Neural cell (in vitro differentiated cells): ENCODE data around the gene TBC1D30.
A peak's percentile ranks its signal among the peaks of the same experiment; 100 is the strongest.

ENCODE experiments used
- EZH2 ChIP-seq: fragments of 200-600, 300-800 bp; shearing (Covaris generic), sonication (generic); IDR thresholded peaks from 2 replicates; pipeline ENCODE4 v1.6.1; 2014; ENCODE audit warnings: antibody characterized with exemption, low read length, borderline replicate concordance, mild to moderate bottlenecking; ENCODE audit not compliant: insufficient read depth, poor library complexity, severe bottlenecking
- RAD21 ChIP-seq: fragments of 450-650 bp; conservative IDR thresholded peaks from 2 replicates; pipeline ENCODE4 v1.6.1; 2014; ENCODE audit warnings: antibody characterized with exemption, mild to moderate bottlenecking, moderate library complexity
- TF ChIP-seq, protein P1 (sequence below): fragments of 450-650 bp; IDR thresholded peaks from 2 replicates; pipeline ENCODE4 v1.5.1; 2014; ENCODE audit warnings: antibody characterized with exemption, mild to moderate bottlenecking, moderate library complexity; ENCODE audit not compliant: poor library complexity, severe bottlenecking
- TF ChIP-seq, protein P2 (sequence below): IDR thresholded peaks from 2 replicates; pipeline ENCODE4 v1.6.1; 2012; ENCODE audit warnings: borderline replicate concordance

DNA sequence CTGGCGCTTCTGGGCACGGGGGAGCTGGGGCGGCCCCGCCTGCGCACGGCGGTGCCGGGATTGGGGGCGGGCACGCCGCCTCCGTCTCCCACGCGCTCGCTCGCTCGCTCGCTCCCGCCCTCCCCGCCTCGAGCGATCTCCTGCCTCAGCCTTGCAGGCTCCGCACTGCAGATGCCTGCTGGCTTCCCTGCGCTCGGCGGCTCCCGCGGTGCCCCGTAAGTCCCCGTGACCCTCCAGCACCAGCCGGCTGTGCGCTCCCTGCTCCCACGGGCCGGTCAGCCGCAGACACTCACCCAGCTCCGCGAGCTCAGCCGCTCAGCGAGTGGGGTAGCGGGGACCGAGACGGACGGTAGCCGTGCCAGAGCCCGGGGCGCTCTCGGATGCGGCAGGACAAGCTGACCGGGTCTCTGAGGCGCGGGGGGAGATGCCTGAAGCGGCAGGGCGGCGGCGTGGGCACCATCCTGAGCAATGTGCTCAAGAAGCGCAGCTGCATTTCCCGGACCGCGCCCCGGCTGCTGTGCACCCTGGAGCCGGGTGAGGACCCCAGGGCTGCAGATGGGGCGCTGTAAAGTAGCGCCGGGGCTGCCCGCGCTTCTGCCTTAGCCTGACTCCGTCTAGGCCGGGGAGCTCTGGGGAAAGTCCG, at the start of gene TBC1D30:
- TF ChIP-seq EZH2 = no peak
- TF ChIP-seq, protein P1, sequence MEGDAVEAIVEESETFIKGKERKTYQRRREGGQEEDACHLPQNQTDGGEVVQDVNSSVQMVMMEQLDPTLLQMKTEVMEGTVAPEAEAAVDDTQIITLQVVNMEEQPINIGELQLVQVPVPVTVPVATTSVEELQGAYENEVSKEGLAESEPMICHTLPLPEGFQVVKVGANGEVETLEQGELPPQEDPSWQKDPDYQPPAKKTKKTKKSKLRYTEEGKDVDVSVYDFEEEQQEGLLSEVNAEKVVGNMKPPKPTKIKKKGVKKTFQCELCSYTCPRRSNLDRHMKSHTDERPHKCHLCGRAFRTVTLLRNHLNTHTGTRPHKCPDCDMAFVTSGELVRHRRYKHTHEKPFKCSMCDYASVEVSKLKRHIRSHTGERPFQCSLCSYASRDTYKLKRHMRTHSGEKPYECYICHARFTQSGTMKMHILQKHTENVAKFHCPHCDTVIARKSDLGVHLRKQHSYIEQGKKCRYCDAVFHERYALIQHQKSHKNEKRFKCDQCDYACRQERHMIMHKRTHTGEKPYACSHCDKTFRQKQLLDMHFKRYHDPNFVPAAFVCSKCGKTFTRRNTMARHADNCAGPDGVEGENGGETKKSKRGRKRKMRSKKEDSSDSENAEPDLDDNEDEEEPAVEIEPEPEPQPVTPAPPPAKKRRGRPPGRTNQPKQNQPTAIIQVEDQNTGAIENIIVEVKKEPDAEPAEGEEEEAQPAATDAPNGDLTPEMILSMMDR = no peak
- peak; percentile 26 for TF ChIP-seq RAD21
- TF ChIP-seq, protein P2, sequence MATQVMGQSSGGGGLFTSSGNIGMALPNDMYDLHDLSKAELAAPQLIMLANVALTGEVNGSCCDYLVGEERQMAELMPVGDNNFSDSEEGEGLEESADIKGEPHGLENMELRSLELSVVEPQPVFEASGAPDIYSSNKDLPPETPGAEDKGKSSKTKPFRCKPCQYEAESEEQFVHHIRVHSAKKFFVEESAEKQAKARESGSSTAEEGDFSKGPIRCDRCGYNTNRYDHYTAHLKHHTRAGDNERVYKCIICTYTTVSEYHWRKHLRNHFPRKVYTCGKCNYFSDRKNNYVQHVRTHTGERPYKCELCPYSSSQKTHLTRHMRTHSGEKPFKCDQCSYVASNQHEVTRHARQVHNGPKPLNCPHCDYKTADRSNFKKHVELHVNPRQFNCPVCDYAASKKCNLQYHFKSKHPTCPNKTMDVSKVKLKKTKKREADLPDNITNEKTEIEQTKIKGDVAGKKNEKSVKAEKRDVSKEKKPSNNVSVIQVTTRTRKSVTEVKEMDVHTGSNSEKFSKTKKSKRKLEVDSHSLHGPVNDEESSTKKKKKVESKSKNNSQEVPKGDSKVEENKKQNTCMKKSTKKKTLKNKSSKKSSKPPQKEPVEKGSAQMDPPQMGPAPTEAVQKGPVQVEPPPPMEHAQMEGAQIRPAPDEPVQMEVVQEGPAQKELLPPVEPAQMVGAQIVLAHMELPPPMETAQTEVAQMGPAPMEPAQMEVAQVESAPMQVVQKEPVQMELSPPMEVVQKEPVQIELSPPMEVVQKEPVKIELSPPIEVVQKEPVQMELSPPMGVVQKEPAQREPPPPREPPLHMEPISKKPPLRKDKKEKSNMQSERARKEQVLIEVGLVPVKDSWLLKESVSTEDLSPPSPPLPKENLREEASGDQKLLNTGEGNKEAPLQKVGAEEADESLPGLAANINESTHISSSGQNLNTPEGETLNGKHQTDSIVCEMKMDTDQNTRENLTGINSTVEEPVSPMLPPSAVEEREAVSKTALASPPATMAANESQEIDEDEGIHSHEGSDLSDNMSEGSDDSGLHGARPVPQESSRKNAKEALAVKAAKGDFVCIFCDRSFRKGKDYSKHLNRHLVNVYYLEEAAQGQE = peak; percentile 77
